Measurements from ENCODE around the gene SYCE1. TPM values are rescaled to one million over a fixed set of nuclear protein-coding genes. Genes with fewer than 3 reads are reported as not detected.

The SYCE1 gene
- total and polyA plus RNA-seq, 2 of the 4 experiments (the other 2 are of a cell fraction), result not detected

DNA sequence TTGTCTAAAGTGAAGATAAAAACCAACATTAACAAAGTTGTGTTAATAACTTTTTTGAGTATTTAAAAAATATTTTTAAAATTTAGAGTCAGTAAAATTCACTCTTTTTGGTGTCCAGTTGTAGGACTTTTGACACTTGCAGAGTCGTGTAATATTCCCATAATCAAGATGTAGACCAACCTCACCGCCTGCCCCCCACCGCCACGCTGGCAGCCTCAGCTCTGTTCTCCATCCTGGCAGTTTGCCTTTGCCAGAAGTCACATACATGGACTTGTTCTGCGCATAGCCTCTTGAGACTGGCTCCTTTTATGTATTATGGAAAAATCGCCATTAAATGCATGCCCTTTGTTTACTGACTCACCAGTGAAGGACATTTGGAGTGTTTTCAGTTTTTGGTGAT is 27.3 kb upstream of the SYCE1 start:
- Histone ChIP-seq H3K79me1 (ENCODE audit: low read depth in 1 of 2, low read length in 2 of 2) (no peaks in the 10 kb centered on the region), H3K4ac (ENCODE audit: low read depth, low read length) (no peak overlapping the region), H2BK15ac (ENCODE audit: low read depth, low read length) (no peak overlapping the region), H3K14ac (replicated peaks; ENCODE audit: low read depth, low read length) (no peak overlapping the region), H3K9ac (ENCODE audit: low read depth, low read length) (no peak overlapping the region), H4K8ac (ENCODE audit: low read depth in 2 of 2, low read length in 2 of 2) (no peak overlapping the region), H3K4me3 (ENCODE audit: insufficient read depth, low read depth, low read length) (no peak overlapping the region), H3K27ac (ENCODE audit: insufficient read depth, low read length) (no peak overlapping the region), H4K5ac (ENCODE audit: low read depth, low read length) (no peak overlapping the region), H2AK9ac (replicated peaks; ENCODE audit: low read depth, low read length, poor library complexity) (no peak overlapping the region), H3K4me2 (ENCODE audit: low read depth, low read length) (no peak overlapping the region), H3K9me3 (ENCODE audit: control insufficient read depth, insufficient read depth, low read length) (peaks cover 2% of the 10 kb centered on the region; the same call in 1 of the 2 replicates), H3K9me1 (ENCODE audit: insufficient read depth, low read length) (no peaks in the 10 kb centered on the region), H3K23ac (ENCODE audit: low read depth, low read length) (no peak overlapping the region), H2BK20ac (ENCODE audit: low read depth, low read length) (no peak overlapping the region), H2AK5ac (ENCODE audit: low read depth, low read length) (no peak overlapping the region), H3K18ac (ENCODE audit: low read depth, low read length) (no peak overlapping the region), H2BK120ac (ENCODE audit: low read depth, low read length) (no peak overlapping the region), H3K56ac (ENCODE audit: extremely low read depth, insufficient read depth, low read length) (no peak overlapping the region), H2AFZ (replicated peaks; ENCODE audit: low read length, poor library complexity) (no peak overlapping the region), H4K91ac (ENCODE audit: insufficient read depth, low read depth, low read length) (no peak overlapping the region), H2BK5ac (ENCODE audit: low read depth, low read length, poor library complexity, severe bottlenecking) (no peak overlapping the region), H3K36me3 (ENCODE audit: control insufficient read depth, insufficient read depth, low read length) (no peaks in the 10 kb centered on the region), H3K4me1 (ENCODE audit: control insufficient read depth, insufficient read depth, low read length) (no peaks in the 10 kb centered on the region), H3K27me3 (ENCODE audit: control insufficient read depth, insufficient read depth, low read length) (no peaks in the 10 kb centered on the region), H4K20me1 (ENCODE audit: insufficient read depth, low read length) (no peaks in the 10 kb centered on the region)
- CTCF ChIA-PET, result interaction anchor here (0.6 kb wide), 1 partner anchor 53 kb away, joined by 3 read pairs; no protein-coding TSS in a partner anchor
- in situ Hi-C loops (cut with MboI; ENCODE audit: low sequenced_read_pairs) (no loop called here), intact Hi-C loops (cut with micrococcal nuclease) (no loop called here), dilution Hi-C loops (cut with HindIII; ENCODE audit: low sequenced_read_pairs, unreplicated experiment) (no loop called here)
- no peak for DNase-seq
- no peak for TF ChIP-seq RCOR1 (IDR thresholded peaks at IDR 0.05; ENCODE audit: insufficient replicate concordance, low read length)
- TF ChIP-seq MAZ (IDR thresholded peaks at IDR 0.05; ENCODE audit: borderline replicate concordance, low read depth, low read length), result no peak
- no peak for TF ChIP-seq FOS (IDR thresholded peaks at IDR 0.05; ENCODE audit: low read depth, low read length)
- no peak for TF ChIP-seq RAD21 (IDR thresholded peaks at IDR 0.05; ENCODE audit: low read length)
- no peak for TF ChIP-seq SMC3 (IDR thresholded peaks at IDR 0.05; ENCODE audit: low read depth, low read length)
- TF ChIP-seq MXI1 (IDR thresholded peaks at IDR 0.05; ENCODE audit: borderline replicate concordance, low read depth, low read length), result no peak
- no peak for TF ChIP-seq RFX5 (IDR thresholded peaks at IDR 0.05; ENCODE audit: low read depth, low read length)
- TF ChIP-seq POLR2A (IDR thresholded peaks at IDR 0.05; ENCODE audit: low read depth, low read length), result no peak
- TF ChIP-seq NFE2L2 (IDR thresholded peaks at IDR 0.05; ENCODE audit: low read depth, low read length), result no peak
- TF ChIP-seq, protein P1, sequence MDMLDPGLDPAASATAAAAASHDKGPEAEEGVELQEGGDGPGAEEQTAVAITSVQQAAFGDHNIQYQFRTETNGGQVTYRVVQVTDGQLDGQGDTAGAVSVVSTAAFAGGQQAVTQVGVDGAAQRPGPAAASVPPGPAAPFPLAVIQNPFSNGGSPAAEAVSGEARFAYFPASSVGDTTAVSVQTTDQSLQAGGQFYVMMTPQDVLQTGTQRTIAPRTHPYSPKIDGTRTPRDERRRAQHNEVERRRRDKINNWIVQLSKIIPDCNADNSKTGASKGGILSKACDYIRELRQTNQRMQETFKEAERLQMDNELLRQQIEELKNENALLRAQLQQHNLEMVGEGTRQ (IDR thresholded peaks at IDR 0.05; ENCODE audit: low read depth, low read length), result no peak
- no peak for TF ChIP-seq BHLHE40 (IDR thresholded peaks at IDR 0.05; ENCODE audit: low read depth, low read length)
- TF ChIP-seq CHD1 (IDR thresholded peaks at IDR 0.05; ENCODE audit: low read depth, low read length), result no peak
- TF ChIP-seq CEBPB (IDR thresholded peaks at IDR 0.05; ENCODE audit: low read depth, low read length), result no peak
- TF ChIP-seq, protein P2, sequence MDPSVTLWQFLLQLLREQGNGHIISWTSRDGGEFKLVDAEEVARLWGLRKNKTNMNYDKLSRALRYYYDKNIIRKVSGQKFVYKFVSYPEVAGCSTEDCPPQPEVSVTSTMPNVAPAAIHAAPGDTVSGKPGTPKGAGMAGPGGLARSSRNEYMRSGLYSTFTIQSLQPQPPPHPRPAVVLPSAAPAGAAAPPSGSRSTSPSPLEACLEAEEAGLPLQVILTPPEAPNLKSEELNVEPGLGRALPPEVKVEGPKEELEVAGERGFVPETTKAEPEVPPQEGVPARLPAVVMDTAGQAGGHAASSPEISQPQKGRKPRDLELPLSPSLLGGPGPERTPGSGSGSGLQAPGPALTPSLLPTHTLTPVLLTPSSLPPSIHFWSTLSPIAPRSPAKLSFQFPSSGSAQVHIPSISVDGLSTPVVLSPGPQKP (IDR thresholded peaks at IDR 0.05; ENCODE audit: borderline replicate concordance, low read depth, low read length), result no peak
- POLR2A ChIA-PET (ENCODE audit: unreplicated experiment), result no interaction called here
- BruUV-seq (replicated peaks), result no TSS peak
- no peak for ATAC-seq (ENCODE audit: low read depth)
- WGBS, 2 experiments (ENCODE audit: extremely low coverage in 2 of 2, insufficient read length in 1 of 2), result 36% methylated on average over 3 of the region's 6 CpGs; no CpG with 5 or more reads in 1 of the 2 experiments
